LNCAP (cell line): ENCODE measurements around the gene INPP5A.

Source experiments
- CTCF ChIP-seq: fragments of 450-650 bp; IDR thresholded peaks from 2 replicates; pipeline ENCODE4 v1.5.1; 2017; ENCODE audit warnings: mild to moderate bottlenecking

The INPP5A gene

GRCh38 chr10:132507409-132507955 is 30.1 kb upstream of the INPP5A start:
- no peak for TF ChIP-seq CTCF

GRCh38 chr10:132507956-132508490 is 29.6 kb upstream of the INPP5A start:
- TF ChIP-seq CTCF, result no peak

GRCh38 chr10:132508581-132509443 is 28.8 kb upstream of the INPP5A start:
- no peak for TF ChIP-seq CTCF

- no peak for TF ChIP-seq CTCF
Measured at GRCh38 chr10:132509506-132510173, 27.9 kb upstream of the INPP5A start.

- no peak for TF ChIP-seq CTCF
Measured at GRCh38 chr10:132510174-132510611, 27.4 kb upstream of the INPP5A start.

GRCh38 chr10:132511121-132512051 is 26.2 kb upstream of the INPP5A start:
- TF ChIP-seq CTCF, result no peak

GRCh38 chr10:132512052-132512442 is 25.5 kb upstream of the INPP5A start:
- no peak for TF ChIP-seq CTCF
